ENCODE results near the gene LAMA5. TPM values are rescaled to one million over a fixed set of nuclear protein-coding genes. Genes with fewer than 3 reads are reported as not detected.

The LAMA5 gene
- total and polyA plus RNA-seq, 2 of the 8 experiments (the other 6 are each of a cell fraction or from before 2014, with no cell fraction given), result 34.4 to 225 TPM

GRCh38 chr20:62359491-62360121 lies 7.5 kb downstream of the LAMA5 start:
- Histone ChIP-seq H2BK120ac (replicated peaks; ENCODE audit: low read depth, low read length) (peak overlapping the region; percentile 33), H4K91ac (replicated peaks; ENCODE audit: insufficient read length, low read length) (peak overlapping the region; percentile 97), H3K79me1 (ENCODE audit: low read depth, low read length) (peaks cover 27% of the 10 kb centered on the region), H2BK15ac (ENCODE audit: low read length) (no peak overlapping the region), H4K8ac (ENCODE audit: extremely low read depth, insufficient read depth, low read length) (peak overlapping the region; percentile 71; the same call in 1 of the 2 replicates), H3K36me3 (ENCODE audit: control insufficient read depth in 2 of 4, insufficient read depth in 4 of 4, low read length in 3 of 4) (peaks cover 0 to 19% (median 2%) of the 10 kb centered on the region in 4 experiments; a peak in 3 of 8 replicates), H3K23ac (ENCODE audit: insufficient read length) (no peak overlapping the region), H2BK12ac (ENCODE audit: low read depth, low read length) (peak overlapping the region; percentile 81; the same call in 1 of the 2 replicates), H3K4me3 (ENCODE audit: extremely low read depth in 1 of 4, insufficient read depth in 2 of 4, low read depth in 3 of 4, low read length in 4 of 4) (no peak overlapping the region), H3K4ac (replicated peaks; ENCODE audit: insufficient read length, low read depth, low read length) (peak overlapping the region; percentile 74), H3K79me2 (ENCODE audit: control insufficient read depth in 1 of 2, insufficient read depth in 2 of 2, low read length in 2 of 2) (peaks cover 11 to 82% of the 10 kb centered on the region in 2 experiments; a peak in 3 of 4 replicates), H4K20me1 (replicated peaks in 1 of 2; ENCODE audit: control insufficient read depth in 1 of 2, insufficient read depth in 2 of 2, low read length in 2 of 2) (peaks cover 5 to 23% of the 10 kb centered on the region in 2 experiments), H3K27ac (ENCODE audit: low read depth, low read length) (peak overlapping the region; percentile 48; the same call in 1 of the 2 replicates), H3K9me3 (ENCODE audit: insufficient read depth in 2 of 2, low read depth in 1 of 2, low read length in 1 of 2) (no peaks in the 10 kb centered on the region), H3K9ac (replicated peaks in 1 of 4; ENCODE audit: extremely low read depth in 1 of 4, low read depth in 3 of 4, low read length in 3 of 4) (no peak overlapping the region), H3K56ac (replicated peaks; ENCODE audit: insufficient read length, low read depth, low read length) (no peak overlapping the region), H2AFZ (ENCODE audit: low read length) (no peak overlapping the region), H3K4me2 (ENCODE audit: insufficient read depth in 1 of 2, low read depth in 2 of 2, low read length in 2 of 2) (no peak overlapping the region), H3K23me2 (ENCODE audit: low read depth, low read length) (peaks cover 2% of the 10 kb centered on the region; the same call in 1 of the 2 replicates), H3K18ac (ENCODE audit: extremely low read depth, low read length) (no peak overlapping the region; the same call in 1 of the 2 replicates), H3K27me3 (replicated peaks in 1 of 4; ENCODE audit: control insufficient read depth in 3 of 4, extremely low read depth in 1 of 4, insufficient read depth in 3 of 4, low read length in 3 of 4) (no peaks in the 10 kb centered on the region), H2AK5ac (ENCODE audit: low read depth, low read length) (peak overlapping the region; percentile 45; the same call in 1 of the 2 replicates), H4K5ac (ENCODE audit: insufficient read length, low read depth, low read length) (peak overlapping the region; percentile 52), H2BK5ac (ENCODE audit: low read depth, low read length) (peak overlapping the region; percentile 76), H3K14ac (ENCODE audit: insufficient read length) (no peak overlapping the region), H2BK20ac (ENCODE audit: low read length) (peak overlapping the region; percentile 10; the same call in 1 of the 2 replicates), H3K4me1 (replicated peaks in 1 of 4; ENCODE audit: control insufficient read depth in 3 of 4, insufficient read depth in 4 of 4, low read length in 3 of 4) (peaks cover 10 to 76% (median 65%) of the 10 kb centered on the region in 4 experiments)
- TF ChIP-seq SP4 (IDR thresholded peaks at IDR 0.05; ENCODE audit: low read length), result no peak
- no peak for FAIRE-seq
- no peak for DNase-seq (ENCODE audit: low read depth in 1 of 2, low spot score in 2 of 2)
- POLR2A ChIA-PET (ENCODE audit: partially characterized antibody), result interaction anchor here (0.9 to 10.4 kb wide), 14 partner anchors 5 to 57 kb away, joined by 3 to 114 read pairs (median 3); partner anchors contain the start of genes ADRM1, CABLES2, LAMA5 and RPS21
- WGBS, 2 experiments (ENCODE audit: extremely low coverage in 1 of 2, insufficient coverage in 1 of 2, insufficient read length in 1 of 2, insufficient replicate concordance in 2 of 2, low coverage in 1 of 2, low lambda C conversion rate in 2 of 2, missing lambda C conversion rate in 1 of 2), result 97% methylated on average over 9 of the region's 25 CpGs; no CpG with 5 or more reads in 1 of the 2 experiments
- CTCF ChIA-PET (ENCODE audit: partially characterized antibody), result interaction anchor here (0.9 to 3.5 kb wide), 5 partner anchors 9 to 58 kb away, joined by 3 to 15 read pairs (median 5); no protein-coding TSS in a partner anchor

Data from H1 (cell line).